HEK293T (cell line): ENCODE measurements around the gene PSMA1.

Experiments
- BHLHE40 ChIP-seq: fragments of 450-650 bp; IDR thresholded peaks from 2 replicates; pipeline ENCODE4 v1.6.1; 2016; ENCODE audit warnings: mild to moderate bottlenecking, moderate library complexity, borderline replicate concordance
- CTBP1 ChIP-seq: fragments of 450-650 bp; IDR thresholded peaks from 2 replicates; pipeline ENCODE4 v1.6.1; 2016; ENCODE audit warnings: borderline replicate concordance
- ELF4 ChIP-seq: fragments of 450-650 bp; IDR thresholded peaks from 2 replicates; pipeline ENCODE4 v1.6.1; 2017; ENCODE audit warnings: antibody characterized with exemption
- FOXA1 ChIP-seq: fragments of 450-650 bp; IDR thresholded peaks from 2 replicates; pipeline ENCODE4 v1.6.1; 2016; ENCODE audit warnings: mild to moderate bottlenecking
- FOXK2 ChIP-seq: fragments of 450-650 bp; IDR thresholded peaks from 2 replicates; pipeline ENCODE4 v1.6.1; 2016; ENCODE audit warnings: mild to moderate bottlenecking
- L3MBTL2 ChIP-seq: fragments of 450-650 bp; conservative IDR thresholded peaks from 2 replicates; pipeline ENCODE4 v1.6.1; 2016; ENCODE audit warnings: mild to moderate bottlenecking
- LEF1 ChIP-seq: fragments of 450-650 bp; IDR thresholded peaks from 2 replicates; pipeline ENCODE4 v1.6.1; 2017; ENCODE audit warnings: mild to moderate bottlenecking, borderline replicate concordance
- NFRKB ChIP-seq: fragments of 450-650 bp; IDR thresholded peaks from 2 replicates; pipeline ENCODE4 v1.6.1; 2016; ENCODE audit warnings: mild to moderate bottlenecking, moderate library complexity
- SP1 ChIP-seq: fragments of 450-650 bp; IDR thresholded peaks from 2 replicates; pipeline ENCODE4 v1.6.1; 2017
- TF ChIP-seq, protein P1 (sequence below): fragments of 450-650 bp; IDR thresholded peaks from 2 replicates; pipeline ENCODE4 v1.6.1; 2016

DNA sequence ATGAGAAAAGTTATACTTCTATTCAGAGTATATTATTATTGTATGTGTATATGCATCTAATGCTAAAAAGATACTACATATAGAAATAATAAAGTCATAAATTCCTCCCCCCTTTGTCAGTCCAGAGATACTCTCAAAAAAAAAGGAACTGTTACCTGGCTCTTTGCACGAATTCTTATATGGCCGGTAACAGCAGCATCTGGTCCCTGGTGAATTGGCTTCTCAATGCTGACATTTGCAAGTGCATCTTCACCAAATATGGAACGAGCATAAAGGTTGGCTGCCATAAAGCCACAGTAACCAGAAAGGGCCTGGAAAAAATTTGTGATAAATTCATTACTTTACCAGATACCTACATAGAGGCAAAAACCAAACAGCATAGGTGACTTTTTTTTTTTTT is 61.8 kb downstream of the PSMA1 start:
- no peak for TF ChIP-seq NFRKB
- no peak for TF ChIP-seq L3MBTL2
- TF ChIP-seq FOXK2, result no peak
- TF ChIP-seq ELF4, result no peak
- no peak for TF ChIP-seq BHLHE40
- no peak for TF ChIP-seq SP1
- TF ChIP-seq, protein P1, sequence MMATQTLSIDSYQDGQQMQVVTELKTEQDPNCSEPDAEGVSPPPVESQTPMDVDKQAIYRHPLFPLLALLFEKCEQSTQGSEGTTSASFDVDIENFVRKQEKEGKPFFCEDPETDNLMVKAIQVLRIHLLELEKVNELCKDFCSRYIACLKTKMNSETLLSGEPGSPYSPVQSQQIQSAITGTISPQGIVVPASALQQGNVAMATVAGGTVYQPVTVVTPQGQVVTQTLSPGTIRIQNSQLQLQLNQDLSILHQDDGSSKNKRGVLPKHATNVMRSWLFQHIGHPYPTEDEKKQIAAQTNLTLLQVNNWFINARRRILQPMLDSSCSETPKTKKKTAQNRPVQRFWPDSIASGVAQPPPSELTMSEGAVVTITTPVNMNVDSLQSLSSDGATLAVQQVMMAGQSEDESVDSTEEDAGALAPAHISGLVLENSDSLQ, result no peak
- no peak for TF ChIP-seq CTBP1
- no peak for TF ChIP-seq FOXA1
- no peak for TF ChIP-seq LEF1
